ENCODE results near the gene VWA8.
"Not testable (repeated sequence)": the region's sequence is repeated elsewhere in the genome, so short reads cannot be mapped to it uniquely, and the experiment has no call there.

The VWA8 gene

DNA sequence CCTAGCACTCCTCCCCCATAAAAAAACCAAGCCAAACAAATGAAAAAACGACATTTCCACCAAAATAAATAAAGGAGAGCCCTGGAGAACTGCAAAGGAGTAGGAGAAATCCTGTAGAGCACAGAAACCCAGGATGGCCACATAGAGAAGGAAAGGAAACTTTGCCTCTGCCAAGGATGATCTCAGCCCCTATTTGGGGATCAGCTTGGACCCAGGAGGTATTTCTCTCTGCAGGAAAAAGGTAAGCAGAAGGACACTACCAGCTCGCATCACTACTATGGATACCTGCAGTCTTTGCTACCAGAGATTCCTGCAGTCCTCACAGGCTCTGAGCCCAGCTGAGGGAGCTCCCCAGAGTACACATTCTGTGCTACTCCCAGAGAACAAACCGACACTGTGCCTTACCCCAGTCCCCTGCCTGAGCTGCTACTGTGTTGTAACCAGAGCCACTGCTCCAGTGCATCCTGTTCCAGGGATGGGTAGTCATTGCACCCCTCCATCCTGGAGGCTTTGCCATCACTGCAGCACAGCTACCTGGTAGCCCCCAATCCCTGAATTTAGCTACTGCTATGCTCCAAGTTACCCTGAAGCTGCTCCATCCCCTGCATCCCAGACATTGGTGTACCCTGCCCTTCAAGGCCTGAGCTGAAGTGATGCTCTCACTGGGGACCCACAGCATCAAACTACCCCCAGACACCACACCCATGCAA lies 41.7 kb downstream of the VWA8 start:
- no peak for DNase-seq

- DNase-seq: no peak
Measured at GRCh38 chr13:41917641-41918040, 43.3 kb downstream of the VWA8 start.

DNA sequence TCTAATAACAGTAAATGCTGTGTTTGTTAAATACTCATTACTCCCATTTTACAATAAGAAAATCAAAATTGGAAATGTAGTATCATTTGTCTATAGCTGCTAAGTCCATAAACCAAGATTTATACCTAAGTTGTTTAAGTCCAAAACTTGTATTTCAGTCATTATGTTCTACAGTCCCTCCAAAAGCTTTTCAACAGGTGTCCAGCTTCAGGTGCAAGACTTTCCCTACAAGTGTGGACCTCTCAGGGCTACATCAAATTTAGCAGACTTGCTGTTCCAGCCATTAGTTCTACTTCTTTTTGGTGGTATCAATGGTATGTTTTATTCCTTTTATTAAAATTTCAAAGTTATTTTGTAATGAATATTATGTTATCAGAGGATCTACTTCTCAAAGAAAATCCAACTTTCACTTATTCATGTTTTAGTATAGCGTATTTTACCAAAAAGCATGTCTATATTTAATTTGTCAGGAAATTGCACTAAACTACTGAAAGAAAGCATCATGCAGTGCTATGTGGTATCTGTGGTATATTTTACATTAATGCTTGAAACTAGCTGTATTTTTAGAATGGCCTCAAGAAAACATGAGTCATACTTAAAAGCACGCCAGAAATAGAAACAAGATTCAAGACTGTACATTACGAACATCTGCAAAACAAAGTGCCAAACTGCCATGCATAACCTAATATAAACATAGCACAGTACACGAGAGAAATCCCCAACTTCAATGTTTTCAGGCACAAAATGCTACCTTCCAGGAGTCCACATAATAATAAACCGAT lies 44.5 kb downstream of the VWA8 start:
- DNase-seq: no peak

DNA sequence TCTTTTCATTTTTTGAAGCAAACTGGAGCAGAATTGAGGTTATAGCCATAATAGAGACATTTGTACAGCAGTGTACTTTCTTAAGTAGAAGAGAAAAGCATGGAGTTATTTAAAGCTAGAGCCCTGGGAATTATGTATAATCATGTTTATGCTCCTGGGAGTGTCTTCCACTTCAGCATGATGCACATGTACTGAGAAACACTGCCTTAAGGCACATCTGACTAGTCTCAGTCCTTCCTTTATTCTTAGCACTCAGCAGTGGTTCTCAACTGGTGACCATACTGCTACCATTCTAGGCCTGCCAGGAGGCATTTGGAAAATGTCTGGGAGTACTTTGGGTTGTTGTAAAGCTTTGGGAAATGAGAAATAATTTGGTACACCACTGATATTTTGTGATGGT lies 45.8 kb downstream of the VWA8 start:
- DNase-seq: no peak

DNA sequence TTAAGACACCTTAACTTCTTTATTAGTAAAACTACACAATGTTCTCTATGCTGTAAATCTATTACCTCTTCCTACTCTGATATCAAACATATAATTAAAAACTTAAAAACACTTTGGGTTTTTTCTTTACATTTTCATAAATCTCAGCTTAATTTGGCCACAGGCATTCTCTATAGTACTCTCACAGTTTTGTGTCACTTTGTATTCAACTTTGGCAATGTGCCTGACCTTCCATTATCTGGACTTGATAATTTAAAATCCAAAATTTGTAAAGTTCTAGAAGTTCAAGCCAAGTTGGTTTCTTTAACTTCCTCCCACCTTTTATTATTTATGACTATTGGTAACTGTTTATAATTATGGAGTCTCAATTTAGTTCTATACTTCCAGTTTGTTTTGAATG lies 46.4 kb downstream of the VWA8 start:
- no peak for DNase-seq

GRCh38 chr13:41909506-41909905 lies 51.4 kb downstream of the VWA8 start:
- no peak for DNase-seq

- no peak for DNase-seq
Measured at GRCh38 chr13:41905600-41906254, 55.2 kb downstream of the VWA8 start.

DNA sequence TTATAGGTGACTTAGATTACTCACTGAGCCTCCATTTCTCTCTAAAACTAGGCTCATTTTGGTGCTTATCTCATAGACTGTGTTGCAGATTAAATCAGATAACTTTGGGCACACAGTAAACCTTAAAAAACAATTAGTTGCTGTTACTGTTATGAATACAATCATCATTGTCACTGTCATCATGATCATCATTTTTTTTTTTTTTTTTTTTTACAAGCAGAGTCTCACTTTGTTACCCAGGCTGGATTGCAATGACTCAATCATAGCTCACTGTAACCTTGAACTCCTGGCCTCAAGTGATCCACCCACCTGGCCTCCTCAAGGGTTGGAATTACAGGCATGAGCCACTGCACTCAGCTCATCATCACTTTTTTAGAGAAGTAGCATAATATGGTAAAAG lies 60.0 kb downstream of the VWA8 start:
- DNase-seq: no peak

DNA sequence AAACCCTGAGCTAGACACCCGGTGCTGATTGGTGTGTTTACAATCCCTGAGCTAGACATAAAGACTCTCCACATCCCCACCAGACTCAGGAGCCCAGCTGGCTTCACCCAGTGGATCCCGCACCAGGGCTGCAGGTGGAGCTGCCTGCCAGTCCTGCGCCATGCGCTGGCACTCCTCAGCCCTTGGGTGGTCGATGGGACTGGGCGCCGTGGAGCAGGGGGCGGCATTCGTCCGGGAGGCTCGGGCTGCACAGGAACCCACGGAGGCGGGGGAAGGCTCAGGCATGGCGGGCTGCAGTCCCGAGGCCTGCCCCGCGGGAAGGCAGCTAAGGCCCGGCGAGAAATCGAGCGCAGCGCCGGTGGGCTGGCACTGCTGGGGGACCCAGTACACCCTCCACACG lies 62.5 kb downstream of the VWA8 start:
- DNase-seq: not testable (repeated sequence)

- DNase-seq: no peak
Measured at GRCh38 chr13:41897126-41897525, 63.8 kb downstream of the VWA8 start.

DNA sequence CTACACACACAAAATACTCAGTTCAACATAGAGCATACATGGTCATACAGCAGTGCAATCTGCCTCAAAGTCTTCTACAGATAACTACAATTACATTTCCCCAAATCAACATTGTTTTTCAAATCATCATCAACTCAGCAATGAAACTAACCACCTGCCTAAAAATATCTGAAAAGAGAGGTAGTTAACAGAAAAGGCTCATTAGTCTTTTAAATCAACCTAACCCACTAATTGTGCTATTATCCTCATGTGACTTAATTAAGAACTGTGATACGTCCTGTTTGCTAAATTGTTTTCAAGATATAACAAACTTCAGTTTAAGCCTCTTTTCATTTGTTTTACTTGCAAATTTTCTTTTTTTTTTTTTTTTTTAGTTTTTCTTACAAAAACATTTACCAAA lies 65.4 kb downstream of the VWA8 start:
- DNase-seq: no peak

DNA sequence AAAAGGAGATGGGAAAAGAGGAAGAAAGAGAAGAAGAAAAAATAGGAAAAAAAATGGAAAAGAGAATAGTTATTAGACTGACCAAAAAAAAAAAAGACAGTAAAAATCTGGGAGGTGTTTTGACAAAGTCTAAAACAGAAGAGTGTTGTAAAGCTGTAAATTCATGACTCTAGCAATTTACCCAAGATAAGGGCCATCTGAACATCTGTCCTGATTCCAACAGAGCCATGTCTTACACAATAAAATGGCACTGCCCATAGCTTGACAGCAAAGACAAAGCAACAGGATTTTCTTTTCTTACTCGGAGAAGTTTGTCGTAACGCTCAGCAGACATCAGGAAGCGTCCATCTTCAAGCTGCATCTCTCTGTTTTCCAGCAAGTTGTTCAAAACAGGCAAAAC lies 69.8 kb downstream of the VWA8 start:
- no peak for DNase-seq

GRCh38 chr13:41883147-41883546 lies 77.8 kb downstream of the VWA8 start:
- DNase-seq: no peak

DNA sequence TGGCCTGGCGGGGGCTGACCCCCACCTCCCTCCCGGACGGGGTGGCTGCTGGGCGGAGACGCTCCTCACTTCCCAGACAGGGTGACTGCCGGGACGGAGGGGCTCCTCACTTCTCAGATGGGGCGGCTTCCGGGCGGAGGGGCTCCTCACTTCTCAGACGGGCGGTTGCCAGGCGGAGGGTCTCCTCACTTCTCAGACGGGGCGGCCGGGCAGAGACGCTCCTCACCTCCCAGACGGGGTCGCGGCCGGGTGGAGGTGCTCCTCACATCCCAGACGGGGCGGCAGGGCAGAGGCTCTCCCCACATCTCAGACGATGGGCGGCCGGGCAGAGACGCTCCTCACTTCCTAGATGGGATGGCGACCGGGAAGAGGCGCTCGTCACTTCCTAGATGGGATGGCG lies 79.0 kb downstream of the VWA8 start:
- DNase-seq: not testable (repeated sequence)

- no peak for DNase-seq
Measured at GRCh38 chr13:41880966-41881365, 79.9 kb downstream of the VWA8 start.

- DNase-seq: no peak
Measured at GRCh38 chr13:41864658-41865057, 96.3 kb downstream of the VWA8 start.

DNA sequence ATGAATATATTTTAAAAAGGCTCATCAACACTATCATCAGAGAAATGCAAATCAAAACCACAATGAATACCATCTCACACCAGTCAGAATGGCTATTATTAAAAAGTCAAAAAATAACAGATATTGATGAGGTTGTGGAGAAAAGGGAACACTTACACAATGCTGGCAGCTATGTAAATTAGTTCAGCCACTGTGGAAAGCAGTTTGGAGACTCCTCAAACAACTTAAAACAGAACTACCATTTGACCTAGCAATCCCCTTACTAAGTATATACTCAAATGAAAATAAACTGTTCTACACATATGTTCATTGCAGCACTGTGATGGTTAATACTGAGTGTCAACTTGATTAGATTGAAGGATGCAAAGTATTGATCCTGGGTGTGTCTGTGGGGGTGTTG lies 98.2 kb downstream of the VWA8 start:
- not testable (repeated sequence) for DNase-seq

GRCh38 chr13:41859565-41859964 lies 101.3 kb downstream of the VWA8 start:
- DNase-seq: no peak

DNA sequence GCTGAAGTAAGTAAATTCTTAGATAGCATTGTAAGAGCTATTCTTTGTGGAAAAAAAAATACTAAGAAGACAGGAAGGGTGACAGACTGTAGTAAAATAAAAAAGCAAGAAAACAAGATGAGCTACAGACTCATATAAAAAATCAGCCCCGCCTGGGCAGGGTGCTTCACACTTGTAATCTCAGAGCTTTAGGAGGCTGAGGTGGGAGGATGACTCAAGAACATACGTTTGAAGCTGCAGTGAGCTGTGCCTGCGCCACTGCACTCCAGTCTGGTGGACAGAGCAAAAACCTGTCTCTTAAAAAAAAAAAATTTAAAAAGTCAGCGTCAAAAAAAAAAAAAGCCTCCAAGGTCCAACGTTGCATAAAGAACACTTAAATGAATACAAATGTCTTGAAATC lies 102.1 kb downstream of the VWA8 start:
- DNase-seq: no peak

GRCh38 chr13:41854758-41855157 lies 106.2 kb downstream of the VWA8 start:
- DNase-seq: no peak

DNA sequence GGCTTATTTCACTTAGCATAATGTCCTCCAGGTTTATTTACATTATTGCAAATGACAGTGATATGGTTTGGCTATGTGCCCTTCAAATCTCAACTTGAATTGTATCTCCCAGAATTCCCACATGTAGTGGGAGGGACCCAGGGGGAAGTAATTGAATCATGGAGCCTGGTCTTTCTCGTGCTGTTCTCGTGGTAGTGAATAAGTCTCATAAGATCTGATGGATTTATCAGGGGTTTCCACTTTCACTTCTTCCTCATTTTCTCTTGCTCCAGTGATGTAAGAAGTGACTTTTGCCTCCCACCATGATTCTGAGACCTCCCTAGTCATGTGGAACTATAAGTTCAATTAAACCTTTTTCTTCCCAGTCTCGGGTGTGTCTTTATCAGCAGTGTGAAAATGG lies 109.6 kb downstream of the VWA8 start:
- no peak for DNase-seq

GRCh38 chr13:41848435-41849255 lies 112.3 kb downstream of the VWA8 start:
- DNase-seq: no peak

GRCh38 chr13:41847216-41847615 lies 113.7 kb downstream of the VWA8 start:
- no peak for DNase-seq
